NCI-H1105 treated with DMSO at 0.1 percent for 48 hours (cell line): Measurements from ENCODE around the gene CDC14A.
A peak's percentile ranks its signal among the peaks of the same experiment; 100 is the strongest.
"Not testable (repeated sequence)": the region's sequence is repeated elsewhere in the genome, so short reads cannot be mapped to it uniquely, and the experiment has no call there.

Experiments used
- DNase-seq: peaks from one replicate; lab custom pipeline; 2025; lab: John Stamatoyannopoulos, UW

Gene CDC14A

GRCh38 chr1:100362821-100363466 is 10.6 kb downstream of the CDC14A start:
- no peak for DNase-seq

DNA sequence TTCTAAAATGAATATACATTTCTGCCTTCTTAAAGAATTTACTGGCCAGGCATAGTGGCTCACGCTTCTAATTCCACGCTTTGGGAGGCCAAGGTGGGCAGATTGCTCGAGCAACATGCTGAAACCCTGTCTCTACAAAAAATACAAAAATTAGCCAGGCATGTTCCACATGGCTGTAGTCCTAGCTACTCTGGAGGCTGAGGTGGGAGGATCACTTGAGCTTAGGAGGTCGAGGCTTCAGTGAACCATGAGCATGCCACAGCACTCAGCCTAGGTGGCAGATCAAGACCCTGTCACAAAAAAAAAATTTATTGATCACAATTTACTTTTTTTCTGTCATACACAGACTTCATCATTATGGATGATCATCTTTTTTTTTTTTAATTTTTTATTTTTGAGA is 11.5 kb downstream of the CDC14A start:
- DNase-seq, result no peak

DNA sequence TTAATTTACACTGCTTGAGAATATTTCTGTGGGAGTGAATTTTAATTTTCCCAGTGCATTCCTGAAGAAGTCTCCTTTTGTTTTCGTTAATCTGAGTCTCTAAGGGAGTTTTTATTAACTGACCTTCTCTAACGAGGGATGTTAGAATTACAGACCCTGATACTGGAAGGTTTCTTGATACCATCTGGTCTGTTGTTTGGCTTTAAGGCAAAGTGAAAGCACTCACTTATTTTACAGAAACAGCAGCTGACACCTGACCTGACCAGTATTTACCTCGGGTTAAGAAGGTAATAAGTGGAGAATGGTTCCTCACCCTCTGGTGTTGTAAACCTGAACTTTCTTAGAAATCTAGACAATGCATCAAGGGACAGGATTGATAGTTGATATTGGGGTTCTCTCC is 12.4 kb downstream of the CDC14A start:
- no peak for DNase-seq

DNA sequence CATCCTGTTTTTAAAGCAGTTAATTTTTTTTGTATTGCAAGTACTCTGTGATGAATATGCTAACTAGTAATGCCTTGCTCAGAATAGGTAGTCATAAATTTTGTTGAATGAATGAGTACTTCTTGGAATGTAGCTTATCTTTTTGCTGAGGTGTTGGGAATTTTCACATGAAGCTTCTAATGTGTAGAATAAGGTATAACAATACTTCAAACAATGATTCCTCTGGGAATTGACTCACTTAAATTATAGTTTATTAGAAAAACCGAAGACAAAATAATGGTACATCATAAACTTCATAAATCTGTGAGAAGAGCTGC is 13.9 kb downstream of the CDC14A start:
- no peak for DNase-seq

- DNase-seq, result not testable (repeated sequence)
Measured at GRCh38 chr1:100369339-100369738, 17.0 kb downstream of the CDC14A start.

DNA sequence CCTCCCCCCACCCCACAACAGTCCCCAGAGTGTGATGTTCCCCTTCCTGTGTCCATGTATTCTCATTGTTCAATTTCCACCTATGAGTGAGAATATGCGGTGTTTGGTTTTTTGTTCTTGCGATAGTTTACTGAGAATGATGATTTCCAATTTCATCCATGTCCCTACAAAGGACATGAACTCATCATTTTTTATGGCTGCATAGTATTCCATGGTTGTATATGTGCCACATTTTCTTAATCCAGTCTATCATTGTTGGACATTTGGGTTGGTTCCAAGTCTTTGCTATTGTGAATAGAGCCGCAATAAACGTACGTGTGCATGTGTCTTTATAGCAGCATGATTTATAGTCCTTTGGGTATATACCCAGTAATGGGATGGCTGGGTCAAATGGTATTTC is 21.6 kb downstream of the CDC14A start:
- not testable (repeated sequence) for DNase-seq

- DNase-seq, result not testable (repeated sequence)
Measured at GRCh38 chr1:100376890-100377289, 24.6 kb downstream of the CDC14A start.

- DNase-seq, result no peak
Measured at GRCh38 chr1:100377590-100378361, 25.5 kb downstream of the CDC14A start.

GRCh38 chr1:100378956-100379355 is 26.6 kb downstream of the CDC14A start:
- no peak for DNase-seq

GRCh38 chr1:100380635-100381034 is 28.3 kb downstream of the CDC14A start:
- no peak for DNase-seq

- DNase-seq, result no peak
Measured at GRCh38 chr1:100382657-100383056, 30.4 kb downstream of the CDC14A start.

- peak; percentile 44 for DNase-seq
Measured at GRCh38 chr1:100383743-100384405, 31.6 kb downstream of the CDC14A start.

GRCh38 chr1:100387209-100387608 is 34.9 kb downstream of the CDC14A start:
- DNase-seq, result no peak

- DNase-seq, result no peak
Measured at GRCh38 chr1:100387657-100388350, 35.5 kb downstream of the CDC14A start.

- no peak for DNase-seq
Measured at GRCh38 chr1:100390531-100390930, 38.2 kb downstream of the CDC14A start.

- no peak for DNase-seq
Measured at GRCh38 chr1:100391675-100392074, 39.4 kb downstream of the CDC14A start.

GRCh38 chr1:100392756-100393155 is 40.5 kb downstream of the CDC14A start:
- no peak for DNase-seq

- DNase-seq, result no peak
Measured at GRCh38 chr1:100394285-100394684, 42.0 kb downstream of the CDC14A start.

DNA sequence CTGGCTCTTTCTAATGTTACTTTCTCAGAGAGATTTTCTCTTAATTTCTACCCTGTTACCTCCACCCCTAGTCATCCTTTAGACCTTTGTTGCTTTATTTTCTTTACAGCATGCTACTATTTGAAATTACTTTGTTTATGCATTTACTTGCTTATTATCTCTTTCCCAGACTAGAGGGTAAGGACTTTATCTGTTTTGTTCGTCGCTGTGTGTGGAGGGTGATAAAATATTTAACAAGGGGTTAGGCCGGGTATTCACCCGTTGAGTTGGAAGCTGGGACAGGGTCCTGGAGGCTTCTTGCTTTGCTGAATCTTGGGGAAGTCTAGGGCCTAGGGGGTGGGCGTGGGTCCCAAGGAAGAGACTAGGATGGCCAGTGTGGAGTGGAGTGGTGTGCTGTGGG is 43.6 kb downstream of the CDC14A start:
- DNase-seq, result no peak

DNA sequence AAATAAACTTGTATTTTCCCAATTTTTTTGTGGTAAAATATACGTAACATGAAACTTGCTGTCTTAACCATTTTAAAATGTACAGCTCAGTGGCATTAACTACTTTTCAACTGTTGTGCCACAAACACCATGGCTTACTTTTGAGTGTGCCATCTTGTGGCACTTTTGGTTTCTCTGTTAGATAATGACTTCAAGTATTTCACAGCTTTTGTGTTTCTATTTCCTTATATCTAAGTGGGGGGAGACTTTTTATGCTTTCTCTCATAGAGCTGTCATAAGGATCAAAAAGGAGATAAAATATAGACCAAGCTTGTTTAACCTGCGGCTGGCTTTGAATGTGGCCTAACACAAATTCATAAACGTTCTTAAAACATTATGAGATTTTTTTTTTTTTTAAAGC is 44.3 kb downstream of the CDC14A start:
- no peak for DNase-seq

- DNase-seq, result no peak
Measured at GRCh38 chr1:100397681-100398080, 45.4 kb downstream of the CDC14A start.

DNA sequence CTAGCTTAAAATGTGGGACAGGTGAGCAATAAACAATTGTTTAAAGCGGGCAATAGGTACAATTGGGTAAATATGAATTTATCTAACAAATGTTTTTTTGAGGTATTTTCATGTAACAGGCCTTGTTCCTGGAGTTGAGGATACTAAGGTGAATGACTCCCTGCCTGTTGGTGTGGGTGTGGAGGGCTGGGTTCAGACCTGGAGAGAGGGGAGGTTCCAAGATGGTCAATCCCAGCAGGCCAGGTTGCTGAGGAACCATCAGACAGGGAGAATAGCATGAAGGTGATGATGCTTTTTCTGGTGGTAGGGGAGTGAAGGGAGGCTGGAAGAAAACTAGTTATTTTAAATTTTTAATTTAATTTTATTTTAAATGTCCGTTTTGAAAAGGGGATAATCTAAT is 46.3 kb downstream of the CDC14A start:
- no peak for DNase-seq

DNA sequence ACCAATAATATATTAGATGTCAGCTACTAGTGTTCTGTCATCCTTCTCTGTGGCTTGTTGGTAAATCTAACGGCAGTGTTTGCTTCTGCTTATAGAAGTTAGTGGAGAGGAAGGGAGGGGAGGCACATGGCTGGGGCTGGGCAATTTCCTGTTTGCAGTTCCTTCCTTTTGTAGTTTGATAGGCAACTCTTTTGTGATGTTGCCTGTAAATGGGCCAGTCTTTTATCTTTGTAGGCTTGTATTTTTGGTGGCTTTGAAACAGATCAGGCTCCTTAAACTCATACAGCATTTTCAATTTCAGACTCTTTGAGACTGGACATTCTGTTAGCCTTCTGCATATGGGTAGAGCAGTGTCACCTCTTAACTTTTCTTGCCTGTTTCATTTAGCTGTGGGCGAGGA is 48.1 kb downstream of the CDC14A start:
- DNase-seq, result no peak
